GM06990 (cell line): ENCODE data around the gene AGPAT2.

Source experiments
- DNase-seq: peaks from one replicate; pipeline ENCODE4 v3.0.0-alpha.2; 2011; ENCODE audit not compliant: insufficient read length; ENCODE audit errors: extremely low read depth
- H3K27me3 ChIP-seq: replicated peaks from 2 replicates; pipeline ENCODE4 v1.6.0; 2011; ENCODE audit warnings: low read length; ENCODE audit not compliant: control insufficient read depth, insufficient read depth
- H3K36me3 ChIP-seq: 2 replicates; pipeline ENCODE4 v1.5.1; 2011; ENCODE audit warnings: low read length; ENCODE audit not compliant: control insufficient read depth, insufficient read depth
- H3K4me3 ChIP-seq: replicated peaks from 2 replicates; pipeline ENCODE4 v1.5.1; 2011; ENCODE audit warnings: low read depth, mild to moderate bottlenecking, control low read depth, low read length
- CTCF ChIP-seq: IDR thresholded peaks from 2 replicates; pipeline ENCODE4 v1.5.1; 2011; ENCODE audit warnings: low read length, control low read depth, mild to moderate bottlenecking, inconsistent platforms; ENCODE audit not compliant: insufficient read depth, poor library complexity, severe bottlenecking

Gene AGPAT2

GRCh38 chr9:136686794-136687711 lies at the start of gene AGPAT2:
Gene AGPAT2, minus strand, starts transcription at chr9:136687457. Its CDS starts 100 bp downstream, at chr9:136687357.
- peak; percentile 74 for DNase-seq
- TF ChIP-seq CTCF: no peak
- Histone ChIP-seq H3K36me3 (no peaks in the 10 kb centered on the region), H3K27me3 (no peaks in the 10 kb centered on the region), H3K4me3 (peak within 1 kb of the TSS; percentile 68)

- Histone ChIP-seq H3K36me3 (no peaks in the 10 kb centered on the region), H3K4me3 (no peak overlapping the region), H3K27me3 (no peaks in the 10 kb centered on the region)
- no peak for DNase-seq
- no peak for TF ChIP-seq CTCF
These were observed 48.7 kb upstream of the AGPAT2 start for GRCh38 chr9:136735812-136736480.

GRCh38 chr9:136734837-136735496 lies 47.7 kb upstream of the AGPAT2 start:
- Histone ChIP-seq H3K36me3 (no peaks in the 10 kb centered on the region), H3K27me3 (no peaks in the 10 kb centered on the region), H3K4me3 (no peak overlapping the region)
- no peak for TF ChIP-seq CTCF
- DNase-seq: no peak

GRCh38 chr9:136733611-136734010 lies 46.4 kb upstream of the AGPAT2 start:
- no peaks in the 10 kb centered on the region; the same call in 1 of the 2 replicates for H3K27me3 ChIP-seq
- no peak overlapping the region for H3K4me3 ChIP-seq

More at GRCh38 chr9:136733611-136734010, 46.4 kb upstream of the AGPAT2 start:
- TF ChIP-seq CTCF: no peak
- no peaks in the 10 kb centered on the region for H3K36me3 ChIP-seq
- DNase-seq: no peak
